Endothelial cell of umbilical vein (primary cell): ENCODE data around the gene SLC8A1.

Experiments
- CTCF ChIP-seq, 2 donors: IDR thresholded peaks; 1 replicate in 1 of 2; 2 replicates in 1 of 2; pipeline ENCODE4 v1.5.1; 2011; ENCODE audit warnings: low read length in 2 of 2, mild to moderate bottlenecking in 2 of 2, moderate library complexity in 2 of 2, control low read depth in 1 of 2, inconsistent platforms in 1 of 2, low read depth in 1 of 2; ENCODE audit not compliant: insufficient read depth in 1 of 2; ENCODE audit errors: extremely low read depth in 1 of 2
- EZH2 ChIP-seq: IDR thresholded peaks from 2 replicates; pipeline ENCODE4 v1.6.1; 2012; ENCODE audit warnings: borderline replicate concordance, low read depth, mild to moderate bottlenecking, moderate library complexity, low read length, inconsistent platforms; ENCODE audit not compliant: severe bottlenecking
- JUN ChIP-seq: IDR thresholded peaks from 2 replicates; pipeline ENCODE4 v1.6.1; 2011; ENCODE audit warnings: borderline replicate concordance, low read depth; ENCODE audit not compliant: insufficient read length, insufficient read depth
- MAX ChIP-seq: IDR thresholded peaks from 2 replicates; pipeline ENCODE4 v1.6.1; 2011; ENCODE audit not compliant: insufficient read depth, insufficient read length
- POLR2A ChIP-seq: IDR thresholded peaks from 2 replicates; pipeline ENCODE4 v1.6.1; 2012; ENCODE audit warnings: low read depth, mild to moderate bottlenecking, control low read depth, low read length

- no peak for TF ChIP-seq POLR2A
- no peak for TF ChIP-seq CTCF (IDR thresholded peaks at IDR 0.05; ENCODE audit: extremely low read depth in 1 of 2, insufficient read depth in 1 of 2, low read depth in 1 of 2, low read length in 2 of 2)
- no peak for TF ChIP-seq EZH2
- no peak for TF ChIP-seq MAX
- TF ChIP-seq JUN: no peak
Measured at GRCh38 chr2:40118622-40119021, 333.3 kb downstream of the SLC8A1 start.
